T-helper 2 cell (primary cell): ENCODE results near the gene SOAT2.

Source experiments
- DNase-seq, 5 experiments: peaks; one replicate each; pipeline versions ENCODE4 v3.0.0 to v3.0.0-alpha.2; 2012 to 2022

SOAT2 gene

GRCh38 chr12:53065470-53065869, 37.8 kb upstream of the SOAT2 start:
- DNase-seq, result no peak

GRCh38 chr12:53065975-53066931, 37.0 kb upstream of the SOAT2 start:
- DNase-seq, result peak; percentile 41 to 57 (median 50)

- DNase-seq, result no peak
These were observed 36.0 kb upstream of the SOAT2 start for GRCh38 chr12:53067074-53067992.

- no peak for DNase-seq
These were observed 35.1 kb upstream of the SOAT2 start for GRCh38 chr12:53067993-53068770.

GRCh38 chr12:53068811-53069585, 34.3 kb upstream of the SOAT2 start:
- no peak for DNase-seq

GRCh38 chr12:53069621-53070410, 33.5 kb upstream of the SOAT2 start:
- DNase-seq, result no peak

- no peak for DNase-seq
These were observed 32.3 kb upstream of the SOAT2 start for GRCh38 chr12:53070877-53071492.

GRCh38 chr12:53071591-53072551, 31.4 kb upstream of the SOAT2 start:
- DNase-seq, result no peak

- DNase-seq, result no peak
These were observed 29.4 kb upstream of the SOAT2 start for GRCh38 chr12:53073881-53074280.

- no peak for DNase-seq
These were observed 28.8 kb upstream of the SOAT2 start for GRCh38 chr12:53074283-53074998.

GRCh38 chr12:53074999-53075370, 28.3 kb upstream of the SOAT2 start:
- no peak for DNase-seq

- DNase-seq, result no peak
These were observed 26.8 kb upstream of the SOAT2 start for GRCh38 chr12:53076461-53076860.

GRCh38 chr12:53077030-53077429, 26.3 kb upstream of the SOAT2 start:
- DNase-seq, result no peak

- DNase-seq, result peak in 2 of 5 experiments; percentile 41 to 64
These were observed 24.7 kb upstream of the SOAT2 start for GRCh38 chr12:53078425-53079225.

- peak; percentile 92 to 96 (median 95) for DNase-seq
These were observed 23.8 kb upstream of the SOAT2 start, which contains the start of gene SPRYD3 for GRCh38 chr12:53079226-53080117. SPRYD3 (minus strand) TSS chr12:53079390; CDS start chr12:53079333, 57 bp downstream.

GRCh38 chr12:53082637-53083175, 20.6 kb upstream of the SOAT2 start:
- DNase-seq, result peak in 1 of 5 experiments; percentile 24
